Measurements from ENCODE around the gene FCSK.
"Not testable (repeated sequence)": the region's sequence is repeated elsewhere in the genome, so short reads cannot be mapped to it uniquely, and the experiment has no call there.

The FCSK gene

DNA sequence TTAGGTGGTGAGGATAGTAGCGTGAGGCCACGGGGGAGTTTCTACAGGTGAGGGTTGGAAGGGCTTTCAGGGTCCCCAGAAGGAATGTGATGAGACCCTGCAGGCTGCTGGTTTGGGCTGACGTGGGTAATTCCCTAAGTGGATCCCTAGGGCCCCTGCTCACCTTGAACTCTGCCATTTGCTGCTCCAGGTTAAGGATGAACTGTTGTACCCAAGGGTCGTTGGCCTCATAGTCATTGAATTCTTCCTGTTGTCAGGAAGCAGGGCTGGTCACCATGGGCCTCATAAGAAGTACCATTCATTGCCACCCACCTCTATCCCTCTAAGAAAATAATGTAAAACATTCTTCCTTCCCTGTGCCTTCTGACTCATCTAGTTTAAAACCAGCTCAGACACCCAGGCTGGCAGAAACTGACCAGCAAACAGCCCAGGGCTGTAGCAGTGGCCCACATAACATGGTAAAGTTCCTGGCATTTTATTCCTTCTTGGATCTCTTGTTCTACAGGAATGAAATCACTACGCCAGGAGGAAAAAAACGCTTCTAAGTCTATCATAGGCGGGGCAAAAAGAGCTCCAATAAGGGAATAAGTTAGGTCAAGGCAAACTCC, 27.6 kb downstream of the FCSK start:
- no peak for DNase-seq

GRCh38 chr16:70482624-70483023, 28.2 kb downstream of the FCSK start:
- no peak for DNase-seq

DNA sequence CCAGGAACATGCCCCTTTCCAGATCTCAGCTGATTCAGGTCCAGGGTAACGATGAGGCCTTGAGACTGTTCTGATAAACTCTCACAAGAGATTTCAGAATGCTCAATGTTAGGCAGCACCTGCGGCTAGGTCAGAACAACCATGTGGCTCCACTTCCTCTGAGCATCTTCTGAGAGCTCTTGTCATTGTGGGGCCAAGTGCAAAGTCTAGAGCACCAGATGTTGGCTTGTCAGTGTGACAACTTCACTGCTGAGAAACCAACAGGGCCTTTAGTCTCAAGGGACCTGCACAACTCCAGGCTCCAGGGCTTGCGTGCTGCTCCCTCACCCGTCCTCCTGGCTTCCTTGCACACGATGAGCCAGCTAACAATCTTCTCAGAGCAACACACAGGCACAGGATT, 29.0 kb downstream of the FCSK start:
- DNase-seq = no peak

- no peak for DNase-seq
These were observed 30.5 kb downstream of the FCSK start for GRCh38 chr16:70484867-70485266.

DNA sequence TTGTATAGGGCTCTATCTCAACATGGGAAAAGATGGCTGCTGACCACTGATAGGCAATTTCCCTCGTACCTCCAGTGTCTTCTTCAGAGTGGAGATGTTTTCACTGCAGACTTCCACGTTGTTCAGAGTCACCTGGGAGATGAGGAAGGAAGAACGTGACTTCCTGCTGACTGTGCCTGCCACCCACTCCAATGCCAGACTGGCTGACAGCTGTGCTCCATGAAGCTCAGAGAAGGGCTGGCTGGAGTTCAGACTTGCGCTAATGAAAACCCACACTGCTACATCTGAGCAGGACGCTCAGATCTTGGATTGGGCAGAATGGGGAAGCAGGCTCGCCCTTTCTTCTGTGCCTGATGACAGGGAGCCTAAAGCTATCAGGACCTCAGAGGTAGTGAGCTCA, 35.9 kb downstream of the FCSK start:
- DNase-seq = no peak

GRCh38 chr16:70493802-70494201, 39.4 kb downstream of the FCSK start:
- no peak for DNase-seq

DNA sequence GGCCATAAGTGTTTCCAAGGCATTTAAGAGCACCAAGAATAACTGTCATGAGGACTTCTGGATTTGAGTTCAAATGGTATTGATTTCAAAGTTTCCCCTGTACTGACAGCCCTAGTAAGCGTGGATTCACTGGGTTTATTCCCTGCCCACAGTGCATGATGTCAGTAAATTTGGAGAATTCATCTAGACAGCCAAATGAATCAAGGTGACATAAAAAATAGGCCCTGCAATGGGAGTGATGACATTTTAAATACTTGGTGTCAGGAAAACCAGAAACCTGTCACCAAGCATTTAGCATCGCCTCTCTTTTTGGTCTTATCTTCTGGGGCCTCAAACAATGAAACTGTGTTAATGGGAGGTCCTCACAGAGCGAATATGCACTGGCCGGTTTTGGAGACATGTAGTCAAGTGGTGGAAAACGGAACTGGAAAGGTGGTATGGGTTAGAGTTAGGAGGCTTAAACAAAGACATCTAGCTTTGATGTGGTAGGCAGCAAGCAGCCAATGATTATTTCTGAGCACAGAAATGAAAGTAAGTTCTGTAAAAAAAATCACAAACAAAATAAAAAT, 39.9 kb downstream of the FCSK start:
- DNase-seq = no peak

DNA sequence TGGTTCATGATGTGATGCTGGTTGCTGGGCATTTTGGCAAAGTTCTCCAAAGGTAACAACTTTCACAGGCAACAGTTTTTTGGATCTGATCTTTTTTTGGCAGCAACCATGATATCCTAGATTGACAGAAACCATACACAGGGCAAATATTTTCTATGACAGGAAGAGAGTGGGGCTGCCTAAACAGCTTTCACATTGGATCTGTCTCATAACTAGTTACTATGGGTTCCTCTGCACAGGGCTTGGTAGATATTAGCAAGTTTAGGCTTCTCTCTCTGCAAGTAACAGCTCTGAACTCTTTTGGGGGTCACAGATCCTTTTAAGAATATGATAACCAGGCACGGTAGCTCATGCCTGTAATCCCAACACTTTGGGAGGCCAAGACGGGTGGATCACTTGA, 40.4 kb downstream of the FCSK start:
- DNase-seq = no peak

DNA sequence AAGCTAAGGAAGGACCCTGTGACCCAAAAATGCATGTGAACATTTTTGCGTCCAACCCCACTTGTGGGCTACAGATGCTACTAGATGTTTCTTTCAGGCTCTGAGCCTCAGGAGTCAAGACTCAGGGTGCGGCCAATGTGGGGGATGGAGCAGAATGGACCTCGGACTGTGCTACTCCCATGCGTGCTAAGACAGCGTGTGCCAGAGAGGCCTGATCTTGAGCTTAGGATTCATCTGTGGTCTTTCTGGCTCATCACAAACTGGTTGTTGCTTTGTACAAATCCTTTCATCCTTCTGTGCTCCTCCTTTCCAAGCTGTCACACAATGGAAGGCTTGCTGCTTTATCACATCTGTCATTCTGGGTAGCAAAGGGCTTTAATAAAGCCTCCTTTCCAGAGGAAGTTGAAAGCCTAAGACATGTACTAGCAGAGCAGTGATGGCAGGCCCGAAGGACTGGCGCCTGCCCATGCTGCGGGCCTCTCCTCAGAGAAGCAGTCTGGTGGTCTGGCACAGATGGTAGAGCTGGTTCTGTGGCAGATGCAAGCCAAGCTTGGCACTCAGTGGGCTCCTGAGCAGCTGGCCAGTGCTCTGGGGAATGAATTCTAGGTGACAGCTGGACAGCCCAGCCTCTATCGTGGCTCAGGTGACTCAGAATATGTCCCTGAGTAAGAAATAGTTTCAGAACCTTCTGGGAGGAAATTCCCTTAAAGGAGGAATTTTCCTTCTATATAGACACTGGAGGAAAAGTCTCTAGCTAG, 41.2 kb downstream of the FCSK start:
- no peak for DNase-seq

DNA sequence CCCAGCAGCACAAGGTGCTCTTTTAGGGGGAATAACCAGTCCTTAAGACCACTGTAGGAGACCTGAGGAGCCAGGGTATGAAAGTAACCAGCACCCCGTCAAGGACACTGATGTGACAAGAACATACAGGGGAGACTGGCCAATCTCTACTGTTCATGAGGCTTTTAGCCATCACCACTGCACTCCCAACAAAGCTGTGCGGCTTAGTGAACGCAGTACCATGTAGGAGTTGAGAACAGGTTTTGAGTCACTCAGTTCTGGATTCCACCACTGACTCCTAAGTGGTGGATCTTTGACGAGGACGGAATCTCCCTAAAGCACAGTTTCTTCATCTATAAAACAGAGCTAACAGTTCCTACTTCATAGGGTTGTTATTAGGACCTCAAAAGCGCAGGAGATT, 42.1 kb downstream of the FCSK start:
- no peak for DNase-seq

GRCh38 chr16:70508752-70509151, 54.4 kb downstream of the FCSK start:
- no peak for DNase-seq

- DNase-seq = no peak
These were observed 55.8 kb downstream of the FCSK start for GRCh38 chr16:70510216-70510615.

DNA sequence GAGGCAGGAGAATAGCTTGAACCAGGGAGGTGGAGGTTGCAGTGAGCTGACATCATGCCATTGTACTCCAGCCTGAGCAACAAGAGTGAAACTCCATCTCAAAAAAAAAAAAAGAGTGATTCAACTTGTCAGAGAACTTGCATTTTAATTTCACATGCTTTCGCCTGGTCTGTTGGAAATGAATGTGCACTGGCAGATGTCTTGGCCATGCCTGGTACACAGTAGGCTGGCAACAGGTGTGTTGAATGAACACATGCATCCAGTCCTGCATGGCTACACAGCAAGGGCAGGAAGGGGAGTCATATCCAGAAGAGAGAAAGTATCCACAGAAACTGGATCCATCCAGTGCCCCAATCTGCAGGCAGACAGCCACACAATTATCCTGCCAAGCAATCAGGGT, 57.4 kb downstream of the FCSK start:
- no peak for DNase-seq

DNA sequence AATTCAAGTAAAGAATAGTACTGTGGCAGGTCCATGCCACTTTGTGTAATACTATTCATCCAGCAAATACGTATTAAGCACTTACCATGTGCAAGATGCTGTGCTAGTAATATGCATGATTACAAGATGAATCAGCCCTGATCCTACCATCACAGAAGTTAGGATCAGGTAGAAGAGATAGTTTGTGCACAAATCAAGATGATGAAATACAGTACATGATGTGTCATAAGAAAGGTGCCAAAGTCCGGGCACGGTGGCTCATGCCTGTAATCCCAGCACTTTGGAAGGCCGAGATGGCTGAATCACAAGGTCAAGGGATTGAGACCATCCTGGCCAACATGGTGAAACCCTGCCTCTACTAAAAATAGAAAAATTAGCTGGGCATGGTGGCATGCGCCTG, 58.1 kb downstream of the FCSK start:
- DNase-seq = no peak

- DNase-seq = no peak
These were observed 66.4 kb downstream of the FCSK start for GRCh38 chr16:70520612-70521297.

DNA sequence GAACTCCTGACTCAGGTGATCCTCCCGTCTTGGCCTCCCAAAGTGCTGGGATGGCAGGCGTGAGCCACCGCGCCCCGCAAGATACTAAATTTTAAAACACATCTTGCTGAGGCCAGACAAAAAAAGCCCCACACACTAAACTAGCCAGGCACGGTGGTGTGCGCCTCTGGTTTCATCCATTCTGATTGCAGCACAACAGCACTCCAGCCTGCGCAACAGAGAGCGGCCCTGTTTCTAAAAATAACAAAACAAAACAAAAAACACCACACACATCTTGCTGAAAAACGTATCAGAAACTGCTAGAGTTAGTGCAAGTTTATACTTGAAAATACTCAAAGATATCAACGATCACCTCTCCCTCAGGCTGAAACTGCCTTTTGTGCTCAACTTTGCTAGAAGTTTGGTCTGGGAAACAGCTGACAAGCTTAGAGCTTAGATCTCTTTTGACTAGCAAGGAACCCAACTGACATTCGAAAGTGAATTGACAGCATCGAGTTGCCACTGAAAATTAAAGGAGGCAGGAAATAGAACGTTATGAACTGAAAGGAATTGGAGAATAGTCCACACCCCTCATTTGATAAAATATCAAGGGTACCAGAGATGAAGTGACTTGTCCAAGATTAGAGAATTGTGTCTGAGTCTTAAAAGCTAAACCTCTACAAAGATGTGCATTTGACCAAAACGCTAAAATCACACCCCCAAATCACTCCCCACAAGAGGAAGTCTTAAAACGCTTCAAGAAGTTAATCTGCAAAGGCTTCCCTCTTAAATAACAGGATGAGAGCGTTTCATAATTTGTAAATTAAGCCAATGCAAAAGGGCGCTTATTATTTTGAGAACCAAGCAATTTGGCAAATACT, 68.1 kb downstream of the FCSK start:
- DNase-seq = no peak

- no peak for DNase-seq
These were observed 68.8 kb downstream of the FCSK start, which contains the start of gene COG4 for GRCh38 chr16:70523076-70523742. COG4 (minus strand) TSS chr16:70523554; CDS start chr16:70523543, 11 bp downstream.

GRCh38 chr16:70523743-70524398, 69.5 kb downstream of the FCSK start, which contains the start of gene SF3B3:
SF3B3 (plus strand) TSS chr16:70523816; CDS start chr16:70526657, 2,841 bp downstream.
- no peak for DNase-seq

GRCh38 chr16:70524399-70524825, 70.0 kb downstream of the FCSK start:
- DNase-seq = not testable (repeated sequence)

- DNase-seq = no peak
These were observed 72.0 kb downstream of the FCSK start for GRCh38 chr16:70526403-70526802.

- DNase-seq = no peak
These were observed 73.1 kb downstream of the FCSK start for GRCh38 chr16:70527315-70527996.

Measured in NCI-H187 treated with DMSO at 0.1 percent for 48 hours (cell line).